GM21423 (cell line): ENCODE measurements around the gene NPBWR2.

Source experiments
- ATAC-seq: cut with Tn5 transposase; IDR thresholded peaks from one replicate; pipeline ENCODE4 v1.9.1; 2021; ENCODE audit warnings: mild to moderate bottlenecking, moderate library complexity; ENCODE audit not compliant: unreplicated experiment

The NPBWR2 gene

GRCh38 chr20:64062596-64063388 is 44.6 kb downstream of the NPBWR2 start, which contains the start of gene TCEA2:
Gene TCEA2, plus strand, starts transcription at chr20:64063198. Its CDS starts 115 bp downstream, at chr20:64063313.
- peak; percentile 64 for ATAC-seq

GRCh38 chr20:64062276-64062595 is 45.1 kb downstream of the NPBWR2 start:
- ATAC-seq = no peak

DNA sequence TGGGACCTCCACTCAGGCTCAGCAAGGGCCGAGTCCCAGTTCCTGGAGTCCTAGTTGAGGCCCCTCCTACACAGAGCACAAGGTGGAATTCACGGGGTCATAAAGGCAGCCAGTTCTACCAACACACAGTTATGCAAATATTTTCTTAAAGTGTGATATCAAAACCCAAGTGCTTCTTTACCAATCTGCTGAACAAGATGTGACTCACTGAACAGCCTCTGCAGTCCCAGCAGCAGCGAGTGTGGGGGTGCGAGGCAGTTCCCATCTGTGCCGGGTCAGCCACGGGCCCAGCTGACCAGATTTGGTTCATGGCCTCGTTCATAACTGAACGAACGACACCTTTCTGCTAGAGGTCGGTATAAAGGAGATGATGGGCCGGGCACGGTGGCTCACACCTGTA is 48.8 kb downstream of the NPBWR2 start:
- no peak for ATAC-seq

DNA sequence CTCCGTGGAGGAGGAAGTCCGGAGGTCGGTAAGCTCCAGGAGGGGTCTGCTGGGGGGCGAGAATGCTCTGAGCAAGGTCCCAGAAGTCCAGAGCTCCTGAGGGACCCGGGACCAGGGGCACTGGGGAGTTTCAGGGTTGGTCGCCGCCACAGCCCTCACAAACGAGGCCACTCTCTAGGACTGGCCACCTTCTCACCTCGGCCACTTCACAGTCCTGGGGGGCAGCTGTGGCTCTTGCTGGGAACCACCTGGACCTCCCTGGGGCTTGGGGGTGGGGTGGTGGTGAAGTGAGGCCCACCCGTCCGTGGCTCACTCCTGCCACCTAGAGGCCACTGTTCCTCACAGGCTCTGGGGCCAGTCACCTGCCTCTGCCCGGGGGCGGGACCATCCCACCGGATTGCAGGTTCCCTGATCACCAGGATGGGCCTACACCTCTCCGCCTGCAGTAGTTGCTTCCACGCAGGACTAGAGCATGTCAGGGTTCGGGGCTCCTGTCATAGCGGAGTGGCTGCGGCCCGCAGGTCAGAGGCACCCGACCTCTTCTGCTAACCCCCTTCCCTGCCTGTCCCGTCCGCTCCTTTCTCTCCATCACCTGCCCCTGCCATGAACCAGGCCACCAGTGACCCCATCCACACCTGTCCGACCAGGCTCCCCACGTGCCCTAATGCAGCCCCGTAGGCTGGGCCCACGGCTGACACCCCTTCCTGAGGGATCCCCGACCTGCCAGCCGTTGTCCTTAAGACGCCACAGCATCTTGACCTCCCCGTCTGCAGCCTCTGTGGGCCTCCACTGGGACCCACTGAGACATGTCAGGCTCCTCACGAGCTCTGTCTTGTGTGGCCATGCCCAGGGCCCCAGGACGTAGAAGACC is 49.5 kb downstream of the NPBWR2 start:
- peak; percentile 40 for ATAC-seq

DNA sequence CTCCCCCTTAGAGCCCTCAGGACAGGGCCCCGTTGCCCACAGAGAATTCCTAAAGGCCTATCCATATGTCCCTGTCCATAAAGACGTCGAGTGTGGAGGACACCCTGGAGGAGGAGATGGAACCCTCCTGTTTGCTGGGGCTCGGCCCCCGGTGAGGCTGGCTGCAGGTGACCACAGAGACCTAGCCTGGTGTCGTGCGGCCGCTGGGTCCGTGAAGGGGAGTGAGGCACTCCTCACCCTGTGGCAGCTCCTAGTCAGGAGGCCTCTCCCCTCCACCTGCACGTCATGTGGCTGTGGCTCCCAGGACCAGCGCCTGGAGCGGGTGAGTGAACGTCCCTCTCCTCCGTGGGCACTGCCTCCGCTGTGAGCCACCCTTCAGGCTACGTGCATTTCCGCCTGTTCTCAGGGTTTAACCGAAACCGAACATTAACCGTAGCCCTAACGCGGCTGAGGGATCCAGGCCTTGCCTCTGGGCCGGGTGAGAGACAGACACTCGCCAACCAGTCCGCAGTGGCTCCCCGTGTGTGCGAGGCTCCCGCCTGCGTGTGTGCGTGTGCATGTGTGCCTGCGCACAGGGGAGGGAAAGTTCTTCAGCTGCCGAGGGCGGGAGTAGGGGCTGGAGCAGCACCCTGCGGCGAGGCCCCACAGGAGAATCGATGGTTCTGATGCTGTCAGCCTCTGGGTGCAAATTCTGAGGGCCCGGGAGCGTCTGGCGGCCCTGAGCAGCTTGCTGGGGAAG is 50.3 kb downstream of the NPBWR2 start:
- ATAC-seq = peak; percentile 8

GRCh38 chr20:64056639-64056888 is 50.8 kb downstream of the NPBWR2 start:
- no peak for ATAC-seq

DNA sequence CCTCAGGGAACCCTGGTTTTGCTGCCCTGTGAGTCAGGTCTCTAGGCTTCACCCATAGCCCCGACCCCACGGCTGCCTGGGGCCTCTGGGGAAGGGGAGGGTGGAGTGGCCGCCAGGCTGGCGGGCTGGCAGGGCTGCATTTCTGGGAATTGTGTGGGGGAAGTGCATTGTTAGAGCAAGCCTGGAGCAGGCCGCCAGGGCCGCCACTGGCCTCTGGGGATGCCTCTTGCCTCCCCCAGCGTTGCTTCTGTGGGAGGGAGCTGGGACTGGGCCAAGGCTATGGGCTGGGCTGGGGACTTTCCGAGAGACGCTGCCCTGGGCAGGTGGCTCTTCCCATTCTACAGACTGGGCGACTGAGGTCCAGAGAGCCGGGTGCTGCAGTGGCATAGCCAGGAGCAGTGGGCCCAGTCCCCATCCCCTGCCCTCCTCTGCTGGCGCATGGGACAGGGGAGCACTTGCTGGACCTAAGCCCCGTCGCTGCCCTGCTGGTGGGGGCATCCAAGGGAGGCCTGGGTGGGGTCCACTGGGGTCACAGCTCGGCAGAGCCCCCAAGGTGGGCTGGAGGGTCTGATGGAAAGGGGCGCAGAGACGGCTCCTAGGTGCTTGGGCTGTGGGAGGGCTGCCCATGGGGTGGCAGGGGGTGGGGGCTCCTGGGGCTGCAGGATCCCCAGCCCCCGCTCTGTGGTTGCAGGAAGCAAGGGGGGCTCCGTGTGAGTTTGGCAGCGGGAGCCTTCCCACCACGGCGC is 51.3 kb downstream of the NPBWR2 start:
- ATAC-seq = no peak

DNA sequence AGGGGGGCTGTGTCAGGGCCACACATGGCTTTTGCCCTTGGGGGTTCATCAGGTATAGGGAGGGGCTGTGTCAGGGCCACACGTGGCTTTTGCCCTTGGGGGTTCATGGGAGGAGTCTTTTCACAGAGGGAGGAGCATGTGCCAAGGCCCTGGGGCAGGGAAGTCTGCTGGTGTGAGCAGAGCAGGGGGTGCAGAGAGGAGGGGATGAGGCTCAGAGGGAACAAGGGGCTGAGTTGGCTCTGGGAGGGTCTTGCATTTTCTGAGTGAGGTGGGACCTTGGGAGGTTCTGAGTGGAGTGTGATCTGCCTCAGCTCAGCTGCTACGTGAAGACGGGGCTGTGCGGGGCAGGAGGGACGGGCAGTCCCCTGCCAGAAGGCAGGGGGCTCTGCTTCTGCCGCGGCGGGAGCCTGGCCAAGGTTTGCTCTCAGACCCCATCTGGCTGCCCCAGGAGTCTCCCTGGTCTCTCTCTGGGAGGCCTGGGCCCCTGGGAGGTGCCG is 51.9 kb downstream of the NPBWR2 start:
- no peak for ATAC-seq

DNA sequence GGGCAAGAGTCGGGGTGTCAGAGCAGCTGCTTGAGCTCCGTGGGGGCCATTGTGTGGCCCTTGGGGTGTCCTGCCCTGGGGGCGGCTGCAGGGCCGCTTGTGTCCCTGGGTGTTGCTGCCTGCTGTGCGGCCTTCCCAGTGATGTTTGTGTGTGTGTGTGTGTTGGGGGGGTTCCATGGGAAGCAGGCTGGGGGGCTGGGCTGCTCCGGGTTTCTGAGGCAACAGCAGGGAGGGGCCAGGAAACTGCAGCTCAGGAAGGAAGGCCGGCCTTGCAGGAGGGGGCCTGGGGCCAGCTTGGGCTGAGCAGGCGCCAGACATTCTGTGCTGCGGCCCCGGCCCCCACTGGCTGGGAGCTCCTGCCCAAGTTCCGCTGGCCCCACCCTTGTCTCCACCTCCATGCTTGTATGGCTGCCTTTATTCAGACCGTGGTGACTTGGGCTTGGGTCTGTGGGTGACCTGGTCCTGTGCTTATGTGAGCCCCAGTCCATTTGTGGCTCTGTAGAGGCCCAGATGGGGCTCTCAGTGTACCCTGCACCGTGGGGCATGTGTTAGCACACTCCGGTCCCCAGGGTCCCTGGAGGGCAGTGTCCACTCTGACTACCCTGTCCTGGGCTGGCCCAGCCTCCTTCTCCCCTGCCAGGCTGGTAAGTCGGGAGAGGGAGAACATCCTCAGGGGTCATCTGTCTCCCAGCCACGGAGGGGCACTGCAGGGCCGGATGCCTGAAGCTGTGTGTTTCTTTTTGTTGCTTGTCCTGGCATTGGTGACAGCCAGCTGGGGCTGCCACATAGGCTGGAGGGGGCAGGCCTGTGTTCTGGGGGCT is 53.3 kb downstream of the NPBWR2 start:
- ATAC-seq = no peak
